Measurements from ENCODE around the gene LYRM9. TPM values are rescaled to one million over a fixed set of nuclear protein-coding genes. Genes with fewer than 3 reads are reported as not detected.

The LYRM9 gene
- total and polyA plus RNA-seq, 9 of the 15 experiments (the other 6 are each of a cell fraction or from before 2014, with no cell fraction given): 0.98 to 4.7 (median 1.8) TPM

DNA sequence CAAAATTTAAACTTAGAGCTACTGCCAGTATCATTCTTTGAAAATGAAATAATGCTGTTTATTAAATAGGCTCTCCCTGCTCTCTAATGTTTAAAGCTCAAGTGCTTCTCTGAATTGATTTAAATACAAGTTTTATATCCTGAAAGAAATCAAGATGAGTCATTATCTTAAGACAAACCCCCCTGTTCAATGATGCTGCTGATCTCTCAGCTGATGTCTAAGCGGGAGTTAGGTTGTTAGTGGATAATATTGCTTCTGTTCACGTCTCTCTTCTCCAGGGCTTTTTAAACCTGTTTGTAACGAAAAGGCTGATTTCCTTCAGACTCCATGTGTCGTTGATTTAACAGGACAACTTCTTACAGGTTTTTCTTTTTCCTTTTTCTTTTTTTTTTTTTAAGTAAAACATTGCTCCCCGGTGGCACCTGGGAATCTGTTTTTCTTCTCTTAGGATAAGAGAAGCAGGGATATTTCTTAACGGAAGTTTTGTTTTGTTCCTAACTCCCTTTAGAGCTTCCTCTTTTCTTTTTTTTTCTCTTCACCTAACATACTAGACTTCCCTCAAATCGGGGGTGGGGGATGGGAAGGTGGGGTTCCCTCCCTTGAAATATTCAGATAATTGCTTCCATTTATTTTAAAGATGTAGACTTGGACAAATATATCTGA, 807 bp upstream of the LYRM9 start (continued):
- no peak for TF ChIP-seq ETS2 (tag; IDR thresholded peaks at IDR 0.05; ENCODE audit: borderline replicate concordance, poor library complexity, severe bottlenecking)
- no peak for TF ChIP-seq TEAD1 (CRISPR knock-in tag; IDR thresholded peaks at IDR 0.05)
- TF ChIP-seq, protein P1, sequence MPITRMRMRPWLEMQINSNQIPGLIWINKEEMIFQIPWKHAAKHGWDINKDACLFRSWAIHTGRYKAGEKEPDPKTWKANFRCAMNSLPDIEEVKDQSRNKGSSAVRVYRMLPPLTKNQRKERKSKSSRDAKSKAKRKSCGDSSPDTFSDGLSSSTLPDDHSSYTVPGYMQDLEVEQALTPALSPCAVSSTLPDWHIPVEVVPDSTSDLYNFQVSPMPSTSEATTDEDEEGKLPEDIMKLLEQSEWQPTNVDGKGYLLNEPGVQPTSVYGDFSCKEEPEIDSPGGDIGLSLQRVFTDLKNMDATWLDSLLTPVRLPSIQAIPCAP (CRISPR knock-in tag; IDR thresholded peaks at IDR 0.05; ENCODE audit: borderline replicate concordance): no peak
- TF ChIP-seq ADNP (tag; IDR thresholded peaks at IDR 0.05): no peak
- no peak for TF ChIP-seq RAD21 (CRISPR knock-in tag; conservative IDR thresholded peaks at IDR 0.05 in 1 of 2, IDR thresholded peaks at IDR 0.05 in 1 of 2)
- TF ChIP-seq RBFOX2 (IDR thresholded peaks at IDR 0.05; ENCODE audit: low read depth, low read length): no peak
- TF ChIP-seq EP300 (IDR thresholded peaks at IDR 0.05; ENCODE audit: low read length): no peak
- TF ChIP-seq CXXC5 (CRISPR knock-in tag; IDR thresholded peaks at IDR 0.05): peak; percentile 21; the same call in 1 of the 2 replicates
- TF ChIP-seq FOSL1 (tag; conservative IDR thresholded peaks at IDR 0.05): no peak
- TF ChIP-seq, protein P2, sequence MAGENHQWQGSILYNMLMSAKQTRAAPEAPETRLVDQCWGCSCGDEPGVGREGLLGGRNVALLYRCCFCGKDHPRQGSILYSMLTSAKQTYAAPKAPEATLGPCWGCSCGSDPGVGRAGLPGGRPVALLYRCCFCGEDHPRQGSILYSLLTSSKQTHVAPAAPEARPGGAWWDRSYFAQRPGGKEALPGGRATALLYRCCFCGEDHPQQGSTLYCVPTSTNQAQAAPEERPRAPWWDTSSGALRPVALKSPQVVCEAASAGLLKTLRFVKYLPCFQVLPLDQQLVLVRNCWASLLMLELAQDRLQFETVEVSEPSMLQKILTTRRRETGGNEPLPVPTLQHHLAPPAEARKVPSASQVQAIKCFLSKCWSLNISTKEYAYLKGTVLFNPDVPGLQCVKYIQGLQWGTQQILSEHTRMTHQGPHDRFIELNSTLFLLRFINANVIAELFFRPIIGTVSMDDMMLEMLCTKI (IDR thresholded peaks at IDR 0.05; ENCODE audit: partially characterized antibody): no peak
- TF ChIP-seq, protein P3, sequence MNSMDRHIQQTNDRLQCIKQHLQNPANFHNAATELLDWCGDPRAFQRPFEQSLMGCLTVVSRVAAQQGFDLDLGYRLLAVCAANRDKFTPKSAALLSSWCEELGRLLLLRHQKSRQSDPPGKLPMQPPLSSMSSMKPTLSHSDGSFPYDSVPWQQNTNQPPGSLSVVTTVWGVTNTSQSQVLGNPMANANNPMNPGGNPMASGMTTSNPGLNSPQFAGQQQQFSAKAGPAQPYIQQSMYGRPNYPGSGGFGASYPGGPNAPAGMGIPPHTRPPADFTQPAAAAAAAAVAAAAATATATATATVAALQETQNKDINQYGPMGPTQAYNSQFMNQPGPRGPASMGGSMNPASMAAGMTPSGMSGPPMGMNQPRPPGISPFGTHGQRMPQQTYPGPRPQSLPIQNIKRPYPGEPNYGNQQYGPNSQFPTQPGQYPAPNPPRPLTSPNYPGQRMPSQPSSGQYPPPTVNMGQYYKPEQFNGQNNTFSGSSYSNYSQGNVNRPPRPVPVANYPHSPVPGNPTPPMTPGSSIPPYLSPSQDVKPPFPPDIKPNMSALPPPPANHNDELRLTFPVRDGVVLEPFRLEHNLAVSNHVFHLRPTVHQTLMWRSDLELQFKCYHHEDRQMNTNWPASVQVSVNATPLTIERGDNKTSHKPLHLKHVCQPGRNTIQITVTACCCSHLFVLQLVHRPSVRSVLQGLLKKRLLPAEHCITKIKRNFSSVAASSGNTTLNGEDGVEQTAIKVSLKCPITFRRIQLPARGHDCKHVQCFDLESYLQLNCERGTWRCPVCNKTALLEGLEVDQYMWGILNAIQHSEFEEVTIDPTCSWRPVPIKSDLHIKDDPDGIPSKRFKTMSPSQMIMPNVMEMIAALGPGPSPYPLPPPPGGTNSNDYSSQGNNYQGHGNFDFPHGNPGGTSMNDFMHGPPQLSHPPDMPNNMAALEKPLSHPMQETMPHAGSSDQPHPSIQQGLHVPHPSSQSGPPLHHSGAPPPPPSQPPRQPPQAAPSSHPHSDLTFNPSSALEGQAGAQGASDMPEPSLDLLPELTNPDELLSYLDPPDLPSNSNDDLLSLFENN (IDR thresholded peaks at IDR 0.05; ENCODE audit: low read depth in 2 of 2, low read length in 2 of 2): no peak
- TF ChIP-seq SRSF1 (IDR thresholded peaks at IDR 0.05; ENCODE audit: low read depth, low read length): no peak
- TF ChIP-seq TAL1 (IDR thresholded peaks at IDR 0.05): no peak
- no peak for TF ChIP-seq POLR3G (IDR thresholded peaks at IDR 0.05; ENCODE audit: extremely low read depth, insufficient read length, insufficient replicate concordance)
- TF ChIP-seq RBM22 (IDR thresholded peaks at IDR 0.05; ENCODE audit: low read depth, low read length, poor library complexity, severe bottlenecking): no peak
- no peak for TF ChIP-seq TAF15 (IDR thresholded peaks at IDR 0.05; ENCODE audit: low read depth, low read length)
- no peak for TF ChIP-seq TAF7 (tag; IDR thresholded peaks at IDR 0.05)
- TF ChIP-seq, protein P4, sequence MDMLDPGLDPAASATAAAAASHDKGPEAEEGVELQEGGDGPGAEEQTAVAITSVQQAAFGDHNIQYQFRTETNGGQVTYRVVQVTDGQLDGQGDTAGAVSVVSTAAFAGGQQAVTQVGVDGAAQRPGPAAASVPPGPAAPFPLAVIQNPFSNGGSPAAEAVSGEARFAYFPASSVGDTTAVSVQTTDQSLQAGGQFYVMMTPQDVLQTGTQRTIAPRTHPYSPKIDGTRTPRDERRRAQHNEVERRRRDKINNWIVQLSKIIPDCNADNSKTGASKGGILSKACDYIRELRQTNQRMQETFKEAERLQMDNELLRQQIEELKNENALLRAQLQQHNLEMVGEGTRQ (CRISPR knock-in tag; IDR thresholded peaks at IDR 0.05): no peak
- no peak for TF ChIP-seq ZNF695 (CRISPR knock-in tag; IDR thresholded peaks at IDR 0.05)
- 0 out of 2 replicates have a peak, but pooled peaks have one; percentile 35 for TF ChIP-seq BRD4 (IDR thresholded peaks at IDR 0.05)
- no peak for TF ChIP-seq ZNF174 (CRISPR knock-in tag; IDR thresholded peaks at IDR 0.05)
- TF ChIP-seq NR2C1 (IDR thresholded peaks at IDR 0.05): no peak
- no peak for TF ChIP-seq NR2C1 (tag; IDR thresholded peaks at IDR 0.05)

All from K562 (cell line).